OCI-LY1 (cell line): ENCODE results near the gene KLF1.

Experiments
- EZH2 ChIP-seq: fragments of 200-600 bp; sonication (generic), shearing (Covaris generic); IDR thresholded peaks from 2 replicates; pipeline ENCODE4 v1.8.0; 2017; ENCODE audit warnings: borderline replicate concordance, mixed run types, mild to moderate bottlenecking, antibody characterized with exemption, low read length, moderate library complexity, mixed read lengths
- TF ChIP-seq, protein P1 (sequence below): fragments of 200-600 bp; sonication (generic), shearing (Covaris generic); IDR thresholded peaks from 2 replicates; pipeline ENCODE4 v1.5.1; 2017; ENCODE audit warnings: mild to moderate bottlenecking, antibody characterized with exemption, low read length, moderate library complexity, mixed read lengths

DNA sequence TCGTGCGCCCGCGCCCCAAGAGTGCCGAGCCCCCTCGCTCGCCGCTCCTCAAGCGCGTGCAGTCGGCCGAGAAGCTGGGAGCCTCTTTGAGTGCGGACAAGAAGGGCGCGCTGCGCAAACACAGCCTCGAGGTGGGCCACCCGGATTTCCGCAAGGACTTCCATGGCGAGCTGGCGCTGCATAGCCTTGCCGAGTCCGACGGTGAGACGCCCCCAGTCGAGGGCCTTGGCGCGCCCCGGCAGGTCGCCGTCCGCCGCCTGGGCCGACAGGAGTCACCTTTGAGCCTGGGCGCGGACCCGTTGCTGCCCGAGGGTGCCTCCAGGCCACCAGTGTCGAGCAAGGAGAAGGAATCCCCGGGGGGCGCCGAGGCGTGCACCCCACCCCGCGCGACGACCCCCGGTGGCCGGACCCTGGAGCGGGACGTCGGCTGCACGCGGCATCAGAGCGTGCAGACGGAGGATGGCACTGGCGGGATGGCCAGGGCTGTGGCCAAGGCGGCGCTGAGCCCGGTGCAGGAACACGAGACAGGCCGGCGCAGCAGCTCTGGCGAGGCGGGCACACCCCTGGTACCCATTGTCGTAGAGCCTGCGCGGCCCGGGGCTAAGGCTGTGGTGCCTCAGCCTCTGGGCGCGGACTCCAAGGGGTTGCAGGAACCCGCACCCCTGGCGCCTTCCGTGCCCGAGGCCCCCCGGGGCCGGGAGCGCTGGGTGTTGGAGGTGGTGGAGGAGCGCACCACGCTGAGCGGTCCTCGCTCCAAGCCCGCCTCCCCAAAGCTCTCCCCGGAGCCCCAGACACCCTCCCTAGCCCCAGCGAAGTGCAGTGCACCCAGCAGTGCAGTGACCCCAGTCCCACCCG is 12.9 kb downstream of the KLF1 start:
- TF ChIP-seq, protein P1, sequence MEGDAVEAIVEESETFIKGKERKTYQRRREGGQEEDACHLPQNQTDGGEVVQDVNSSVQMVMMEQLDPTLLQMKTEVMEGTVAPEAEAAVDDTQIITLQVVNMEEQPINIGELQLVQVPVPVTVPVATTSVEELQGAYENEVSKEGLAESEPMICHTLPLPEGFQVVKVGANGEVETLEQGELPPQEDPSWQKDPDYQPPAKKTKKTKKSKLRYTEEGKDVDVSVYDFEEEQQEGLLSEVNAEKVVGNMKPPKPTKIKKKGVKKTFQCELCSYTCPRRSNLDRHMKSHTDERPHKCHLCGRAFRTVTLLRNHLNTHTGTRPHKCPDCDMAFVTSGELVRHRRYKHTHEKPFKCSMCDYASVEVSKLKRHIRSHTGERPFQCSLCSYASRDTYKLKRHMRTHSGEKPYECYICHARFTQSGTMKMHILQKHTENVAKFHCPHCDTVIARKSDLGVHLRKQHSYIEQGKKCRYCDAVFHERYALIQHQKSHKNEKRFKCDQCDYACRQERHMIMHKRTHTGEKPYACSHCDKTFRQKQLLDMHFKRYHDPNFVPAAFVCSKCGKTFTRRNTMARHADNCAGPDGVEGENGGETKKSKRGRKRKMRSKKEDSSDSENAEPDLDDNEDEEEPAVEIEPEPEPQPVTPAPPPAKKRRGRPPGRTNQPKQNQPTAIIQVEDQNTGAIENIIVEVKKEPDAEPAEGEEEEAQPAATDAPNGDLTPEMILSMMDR, result no peak
- no peak for TF ChIP-seq EZH2
